Natural killer cell (primary cell): ENCODE measurements around the gene TJAP1. TPM values are rescaled to one million over a fixed set of nuclear protein-coding genes. Genes with fewer than 3 reads are reported as not detected.

Source experiments
- ATAC-seq, 3 donors: fragments of 150-1000 bp in 2 of 3; fragments of 200-7000 bp in 1 of 3; cut with Tn5 transposase; 1 replicate in 1 of 3; 2 replicates in 2 of 3; pipeline ENCODE4 v1.10.0; 2021; ENCODE audit warnings: mild to moderate bottlenecking in 2 of 3, moderate library complexity in 2 of 3
- DNase-seq, 2 donors: peaks; one replicate each; pipeline versions ENCODE4 v3.0.0 to v3.0.0-alpha.2; 2013 to 2021; ENCODE audit warnings: mixed read lengths in 1 of 2
- H3K27ac ChIP-seq: one replicate; pipeline ENCODE4 v1.5.1; 2013; ENCODE audit warnings: mild to moderate bottlenecking, low read length
- H3K27me3 ChIP-seq: one replicate; pipeline ENCODE4 v1.6.1; 2013; ENCODE audit warnings: low read length; ENCODE audit not compliant: control insufficient read depth, insufficient read depth
- H3K36me3 ChIP-seq: one replicate; pipeline ENCODE4 v1.6.1; 2013; ENCODE audit warnings: low read length; ENCODE audit not compliant: control insufficient read depth, insufficient read depth
- H3K4me1 ChIP-seq: one replicate; pipeline ENCODE4 v1.6.1; 2013; ENCODE audit warnings: low read length; ENCODE audit not compliant: control insufficient read depth, insufficient read depth
- H3K4me3 ChIP-seq: one replicate; pipeline ENCODE4 v1.5.1; 2013; ENCODE audit warnings: low read length
- H3K9me3 ChIP-seq: one replicate; pipeline ENCODE4 v1.6.1; 2013; ENCODE audit warnings: low read length; ENCODE audit not compliant: control insufficient read depth, insufficient read depth
- H3K27ac Mint-ChIP-seq, 2 donors: one replicate each; pipeline ENCODE4 v1.8.0; 2022; ENCODE audit warnings: mild to moderate bottlenecking in 2 of 2, mixed read lengths in 2 of 2, moderate library complexity in 1 of 2
- H3K27me3 Mint-ChIP-seq, 2 donors: one replicate each; pipeline ENCODE4 v1.8.0; 2022; ENCODE audit warnings: low read depth in 2 of 2, mixed read lengths in 2 of 2
- H3K36me3 Mint-ChIP-seq: one replicate; pipeline ENCODE4 v1.8.0; 2022; ENCODE audit warnings: mixed read lengths
- H3K4me1 Mint-ChIP-seq, 2 donors: one replicate each; pipeline ENCODE4 v1.8.0; 2022; ENCODE audit warnings: mixed read lengths in 2 of 2
- H3K4me3 Mint-ChIP-seq: one replicate; pipeline ENCODE4 v1.8.0; 2022; ENCODE audit warnings: mild to moderate bottlenecking, moderate library complexity, mixed read lengths
- H3K9me3 Mint-ChIP-seq, 2 donors: one replicate each; pipeline ENCODE4 v1.8.0; 2022; ENCODE audit warnings: mixed read lengths in 2 of 2
- WGBS: methylation state at CpG from one replicate; pipeline ENCODE4 v1.1.7; 2013; ENCODE audit warnings: missing lambda C conversion rate; ENCODE audit not compliant: insufficient coverage; 5-methylcytosine and 5-hydroxymethylcytosine counted together
- intact Hi-C: fragments of 100-400 bp; cut with micrococcal nuclease; formaldehyde crosslinking; loops from one replicate; pipeline ENCODE4 v1.14.2; 2022
- total RNA-seq, 4 donors: library from RNA; stranded (reverse); fragments of 120-200 nt in 1 of 4; gene quantifications; one replicate each; pipeline versions ENCODE4 v1.2.3 to v1.2.4, GENCODE V29; 2013 to 2022
- TF ChIP-seq, protein P1 (sequence below): fragments of 200-600 bp; IDR thresholded peaks from one replicate; pipeline ENCODE4 v1.8.0; 2022; ENCODE audit warnings: antibody characterized with exemption

Gene TJAP1
- total RNA-seq, 3 donors from 2014 or later (not counting 1 experiment from before 2014, with no cell fraction given) = 26.7 to 33.8 (median 29.9) TPM

DNA sequence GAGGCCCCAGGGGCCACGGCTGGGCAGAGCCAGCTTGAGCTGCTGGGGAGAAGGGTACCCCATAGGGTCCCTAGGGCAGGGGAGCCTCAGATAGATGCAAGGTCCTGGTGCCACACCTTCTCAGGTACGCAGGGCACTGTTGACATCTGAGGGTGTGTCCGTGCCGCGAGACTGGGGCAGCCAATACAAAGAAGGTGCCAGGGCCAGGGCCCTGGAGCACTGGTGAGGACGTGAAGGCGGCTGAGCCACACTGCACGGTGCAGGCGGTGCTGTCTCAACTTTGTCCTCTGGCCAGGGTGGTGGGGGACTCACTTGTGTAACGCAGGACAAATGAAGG, 33.4 kb downstream of the TJAP1 start:
- Mint-ChIP-seq H3K27me3 (peaks cover 10 to 12% of the 10 kb centered on the region in 2 donors), H3K4me3 (peak overlapping the region; percentile 22), H3K4me1 (peaks cover 7 to 28% of the 10 kb centered on the region in 2 donors), H3K27ac (peak overlapping the region in 1 of 2 donors; percentile 58), H3K9me3 (no peaks in the 10 kb centered on the region), H3K36me3 (peaks cover 6% of the 10 kb centered on the region)
- Histone ChIP-seq H3K27me3 (peaks cover 17% of the 10 kb centered on the region), H3K4me1 (peaks cover 25% of the 10 kb centered on the region), H3K9me3 (no peaks in the 10 kb centered on the region), H3K27ac (no peak overlapping the region), H3K36me3 (peaks cover 43% of the 10 kb centered on the region), H3K4me3 (no peak overlapping the region)
- ATAC-seq (no peak), DNase-seq (no peak)
- TF ChIP-seq, protein P1, sequence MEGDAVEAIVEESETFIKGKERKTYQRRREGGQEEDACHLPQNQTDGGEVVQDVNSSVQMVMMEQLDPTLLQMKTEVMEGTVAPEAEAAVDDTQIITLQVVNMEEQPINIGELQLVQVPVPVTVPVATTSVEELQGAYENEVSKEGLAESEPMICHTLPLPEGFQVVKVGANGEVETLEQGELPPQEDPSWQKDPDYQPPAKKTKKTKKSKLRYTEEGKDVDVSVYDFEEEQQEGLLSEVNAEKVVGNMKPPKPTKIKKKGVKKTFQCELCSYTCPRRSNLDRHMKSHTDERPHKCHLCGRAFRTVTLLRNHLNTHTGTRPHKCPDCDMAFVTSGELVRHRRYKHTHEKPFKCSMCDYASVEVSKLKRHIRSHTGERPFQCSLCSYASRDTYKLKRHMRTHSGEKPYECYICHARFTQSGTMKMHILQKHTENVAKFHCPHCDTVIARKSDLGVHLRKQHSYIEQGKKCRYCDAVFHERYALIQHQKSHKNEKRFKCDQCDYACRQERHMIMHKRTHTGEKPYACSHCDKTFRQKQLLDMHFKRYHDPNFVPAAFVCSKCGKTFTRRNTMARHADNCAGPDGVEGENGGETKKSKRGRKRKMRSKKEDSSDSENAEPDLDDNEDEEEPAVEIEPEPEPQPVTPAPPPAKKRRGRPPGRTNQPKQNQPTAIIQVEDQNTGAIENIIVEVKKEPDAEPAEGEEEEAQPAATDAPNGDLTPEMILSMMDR = no peak
- 94% methylated on average over 10 of the region's 10 CpGs for WGBS
- intact Hi-C loops = loop anchor here (10.0 kb wide), 2 partner anchors 64 to 146 kb away; partner anchors contain the start of genes POLH, XPO5 and ZNF318

DNA sequence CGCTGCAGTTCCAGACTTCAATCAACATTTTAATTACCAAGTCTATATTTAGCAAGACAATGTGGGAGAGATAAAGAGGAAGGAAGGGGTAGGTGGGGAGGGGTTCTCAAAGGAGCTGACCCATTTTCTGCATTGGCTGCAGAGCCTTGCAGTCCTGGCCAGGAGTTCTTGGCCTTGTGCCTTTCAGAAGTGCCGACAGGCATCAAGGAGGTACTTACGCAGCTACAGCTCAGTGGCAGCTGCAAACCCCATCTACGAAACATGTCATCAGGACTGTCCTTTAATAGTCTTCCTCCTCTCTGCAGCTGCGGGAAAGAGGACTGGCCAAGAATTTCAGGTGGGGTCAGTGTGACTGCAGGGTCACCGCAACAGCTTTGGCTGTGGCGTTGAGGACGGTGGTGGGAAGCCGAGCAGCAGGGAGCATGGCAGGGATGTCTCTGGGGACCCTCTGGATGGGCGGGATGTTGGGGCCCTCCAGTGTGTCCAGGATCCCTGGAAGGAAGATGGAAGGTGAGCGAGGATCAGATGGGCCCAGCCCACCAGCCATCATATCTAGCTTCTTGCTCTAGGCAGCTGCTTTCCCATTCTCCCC, 34.5 kb downstream of the TJAP1 start:
- TF ChIP-seq, protein P1 = no peak
- peaks cover 6% of the 10 kb centered on the region for H3K36me3 Mint-ChIP-seq
- H3K27me3 Mint-ChIP-seq = peaks cover 10 to 12% of the 10 kb centered on the region in 2 donors
- Histone ChIP-seq H3K27ac (no peak overlapping the region), H3K4me1 (peaks cover 29% of the 10 kb centered on the region), H3K27me3 (peaks cover 17% of the 10 kb centered on the region), H3K4me3 (no peak overlapping the region), H3K9me3 (no peaks in the 10 kb centered on the region), H3K36me3 (peaks cover 40% of the 10 kb centered on the region)
- intact Hi-C loops = loop anchor here (10.0 kb wide), 2 partner anchors 63 to 147 kb away; partner anchors contain the start of genes POLH, XPO5 and ZNF318
- ATAC-seq (no peak), DNase-seq (no peak)
- peak overlapping the region in 1 of 2 donors; percentile 7 for H3K27ac Mint-ChIP-seq
- H3K4me1 Mint-ChIP-seq = peaks cover 7 to 28% of the 10 kb centered on the region in 2 donors
- no peak overlapping the region for H3K4me3 Mint-ChIP-seq
- no peaks in the 10 kb centered on the region for H3K9me3 Mint-ChIP-seq
- 94% methylated on average over 10 of the region's 11 CpGs for WGBS

DNA sequence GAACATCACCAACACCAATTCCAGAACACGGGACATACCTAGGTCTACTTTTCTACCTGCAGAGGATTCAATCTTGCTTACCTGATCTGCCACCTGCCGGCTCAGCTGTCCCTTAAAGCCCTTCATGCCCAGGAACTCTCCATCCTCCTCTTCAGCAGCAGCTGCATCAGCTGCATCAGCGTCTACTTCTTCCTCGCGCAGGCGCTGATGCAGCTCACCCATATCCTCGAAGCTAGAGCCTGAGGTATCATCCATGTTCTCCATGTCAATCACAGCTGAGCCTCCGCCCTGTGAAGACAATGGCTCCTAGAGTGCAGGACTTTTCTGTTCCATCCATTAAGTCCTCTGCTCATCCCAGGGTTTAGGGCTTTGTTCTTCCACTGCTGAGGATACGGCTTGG, 38.4 kb downstream of the TJAP1 start:
- H3K27me3 ChIP-seq = no peaks in the 10 kb centered on the region
- intact Hi-C loops = loop anchor here (5.0 to 10.0 kb wide), 3 partner anchors 39 to 151 kb away; partner anchors contain the start of genes POLH, TJAP1, XPO5 and ZNF318
- H3K4me3 ChIP-seq = peak overlapping the region; percentile 86
- DNase-seq = no peak
- peaks cover 56% of the 10 kb centered on the region for H3K36me3 ChIP-seq
- H3K9me3 ChIP-seq = no peaks in the 10 kb centered on the region
- Mint-ChIP-seq H3K27ac (no peak overlapping the region), H3K4me1 (peaks cover 7 to 14% of the 10 kb centered on the region in 2 donors), H3K27me3 (no peaks in the 10 kb centered on the region), H3K4me3 (no peak overlapping the region), H3K9me3 (no peaks in the 10 kb centered on the region), H3K36me3 (peaks cover 6% of the 10 kb centered on the region)
- no peak for ATAC-seq
- peaks cover 27% of the 10 kb centered on the region for H3K4me1 ChIP-seq
- TF ChIP-seq, protein P1 = no peak
- 89% methylated on average over 9 of the region's 9 CpGs for WGBS
- H3K27ac ChIP-seq = no peak overlapping the region
